GM20000 (cell line): ENCODE measurements around the gene MED27.

Experiments used
- DNase-seq: peaks from one replicate; pipeline ENCODE4 v3.0.0; 2012; ENCODE audit warnings: low spot score
- TF ChIP-seq, protein P1 (sequence below): IDR thresholded peaks from 2 replicates; pipeline ENCODE4 v1.5.1; 2012; ENCODE audit warnings: mild to moderate bottlenecking, control low read depth; ENCODE audit errors: extremely low read depth, missing control alignments

The MED27 gene

DNA sequence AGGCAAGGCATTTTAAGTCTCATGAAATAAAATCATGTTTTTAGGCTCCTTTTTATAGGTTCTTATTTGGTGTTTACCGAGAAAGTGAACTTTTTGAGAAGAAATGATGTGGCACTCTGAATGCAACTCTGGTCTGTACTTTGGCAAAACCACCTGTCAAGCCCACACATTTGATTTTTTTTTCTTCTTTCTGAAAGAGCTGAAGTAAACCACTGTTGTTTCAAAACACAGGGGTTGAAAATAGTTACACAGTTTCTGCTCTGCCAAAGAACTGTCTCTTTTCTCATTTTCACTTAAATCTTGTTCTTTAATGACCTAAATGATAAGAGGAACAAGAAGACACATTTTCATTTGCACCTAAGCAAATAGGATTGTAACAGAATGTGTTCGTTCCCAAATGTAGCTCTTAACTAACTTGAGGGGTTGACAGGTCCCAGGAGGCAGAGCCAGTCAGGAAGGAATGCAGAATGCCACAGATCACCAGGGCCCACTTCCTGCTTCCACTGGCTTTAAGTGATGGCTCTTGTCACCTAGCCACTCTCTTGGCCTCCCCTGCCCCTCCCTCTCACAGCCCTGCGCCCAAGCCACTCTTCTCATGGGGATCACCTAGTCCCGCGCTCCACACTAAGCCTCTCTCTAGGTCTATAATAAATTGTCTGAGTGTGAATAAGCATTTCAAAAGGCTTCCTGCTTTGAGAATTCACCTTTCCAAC is 47.3 kb downstream of the MED27 start:
- TF ChIP-seq, protein P1, sequence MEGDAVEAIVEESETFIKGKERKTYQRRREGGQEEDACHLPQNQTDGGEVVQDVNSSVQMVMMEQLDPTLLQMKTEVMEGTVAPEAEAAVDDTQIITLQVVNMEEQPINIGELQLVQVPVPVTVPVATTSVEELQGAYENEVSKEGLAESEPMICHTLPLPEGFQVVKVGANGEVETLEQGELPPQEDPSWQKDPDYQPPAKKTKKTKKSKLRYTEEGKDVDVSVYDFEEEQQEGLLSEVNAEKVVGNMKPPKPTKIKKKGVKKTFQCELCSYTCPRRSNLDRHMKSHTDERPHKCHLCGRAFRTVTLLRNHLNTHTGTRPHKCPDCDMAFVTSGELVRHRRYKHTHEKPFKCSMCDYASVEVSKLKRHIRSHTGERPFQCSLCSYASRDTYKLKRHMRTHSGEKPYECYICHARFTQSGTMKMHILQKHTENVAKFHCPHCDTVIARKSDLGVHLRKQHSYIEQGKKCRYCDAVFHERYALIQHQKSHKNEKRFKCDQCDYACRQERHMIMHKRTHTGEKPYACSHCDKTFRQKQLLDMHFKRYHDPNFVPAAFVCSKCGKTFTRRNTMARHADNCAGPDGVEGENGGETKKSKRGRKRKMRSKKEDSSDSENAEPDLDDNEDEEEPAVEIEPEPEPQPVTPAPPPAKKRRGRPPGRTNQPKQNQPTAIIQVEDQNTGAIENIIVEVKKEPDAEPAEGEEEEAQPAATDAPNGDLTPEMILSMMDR: no peak
- peak; percentile 25 for DNase-seq

- TF ChIP-seq, protein P1: no peak
- DNase-seq: no peak
These were observed 48.0 kb downstream of the MED27 start for GRCh38 chr9:132031467-132032237.

DNA sequence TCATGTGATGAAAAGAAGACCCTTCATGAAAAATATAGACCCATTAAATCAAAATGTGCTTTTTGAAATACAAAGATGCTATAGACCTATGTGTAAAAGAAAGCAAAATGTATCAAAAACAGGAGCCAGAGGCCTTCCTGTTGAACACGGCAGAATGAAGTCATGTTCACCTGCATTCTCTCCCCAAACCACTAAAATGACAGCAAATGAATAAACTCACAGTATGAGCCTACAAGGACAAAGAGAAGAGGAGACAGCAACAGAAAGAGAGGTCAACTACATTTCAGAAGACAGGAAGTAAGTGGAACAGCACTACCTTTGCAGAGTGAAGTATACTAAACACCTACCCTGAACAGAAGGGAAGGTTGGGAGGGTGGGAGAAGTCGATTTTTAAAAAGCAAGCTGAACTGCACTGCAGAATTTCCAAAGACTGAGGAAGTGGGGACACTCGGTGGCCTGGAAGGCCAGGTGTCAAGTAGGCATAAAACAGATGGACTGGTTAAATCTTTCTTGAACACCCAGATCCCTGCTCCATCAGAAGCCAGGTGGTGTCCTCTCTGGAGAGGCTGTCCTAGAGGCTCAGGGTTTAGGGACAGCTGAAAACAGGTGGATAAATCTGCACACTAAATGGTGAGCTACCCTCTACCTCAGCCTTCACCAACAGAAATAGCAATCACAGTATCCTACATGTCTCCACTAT is 48.9 kb downstream of the MED27 start:
- DNase-seq: no peak

DNA sequence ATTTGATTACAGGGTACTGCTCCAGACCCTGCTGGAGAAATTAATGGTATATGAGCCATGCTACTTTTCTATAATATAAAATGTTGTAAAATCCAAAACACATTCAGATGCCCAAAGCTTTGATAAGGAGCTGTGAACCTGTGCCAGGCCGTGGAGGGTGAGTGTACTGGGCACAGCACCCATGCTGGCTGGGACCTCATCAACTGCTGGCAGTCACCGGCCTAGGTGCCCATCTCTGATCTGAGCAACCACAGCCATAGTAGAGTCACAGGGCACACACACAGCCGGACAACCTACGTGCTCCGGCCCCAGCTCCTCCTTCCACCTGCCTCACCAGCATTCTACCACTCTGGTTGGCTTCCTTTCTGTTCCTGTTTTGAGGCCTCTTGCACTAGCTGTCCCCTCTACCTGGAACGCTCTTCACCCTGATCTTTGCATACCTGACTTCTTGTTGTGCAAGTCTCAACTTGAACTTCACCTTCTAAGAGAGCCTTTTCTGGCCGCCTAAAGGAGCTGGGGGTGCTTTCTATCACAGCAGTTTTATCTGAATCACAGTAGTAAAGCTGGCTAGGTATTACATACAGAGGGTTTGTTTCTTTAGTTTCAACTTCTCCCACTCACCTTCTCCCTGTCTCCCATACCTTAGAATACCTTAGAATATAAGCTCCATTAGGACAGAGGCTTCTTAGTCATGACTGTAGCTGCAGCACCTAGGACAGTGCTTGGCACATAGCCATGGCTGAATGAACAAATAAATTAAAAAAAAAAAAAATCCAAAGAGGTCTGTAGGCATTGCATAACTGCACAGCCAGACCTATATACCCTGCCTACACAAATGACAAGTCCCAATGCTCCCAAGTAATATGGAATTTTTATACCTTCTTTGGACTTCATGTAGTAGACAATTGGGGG is 51.7 kb downstream of the MED27 start:
- DNase-seq: no peak
- TF ChIP-seq, protein P1: no peak

More for the DNA sequence above, 48.9 kb downstream of the MED27 start:
- TF ChIP-seq, protein P1: no peak

- DNase-seq: no peak
These were observed 52.6 kb downstream of the MED27 start for GRCh38 chr9:132026932-132027585.

GRCh38 chr9:132025766-132026165 is 53.9 kb downstream of the MED27 start:
- DNase-seq: no peak
- TF ChIP-seq, protein P1: no peak

More at GRCh38 chr9:132026932-132027585, 52.6 kb downstream of the MED27 start:
- TF ChIP-seq, protein P1: no peak
